HL-60/S4 treated with retinoic acid at 250 ng/mL for 4 days and 3 days (cell line): ENCODE results near the gene OGDH.

ENCODE experiments used
- in situ Hi-C: fragments of 300-500 bp; cut with MboI; formaldehyde crosslinking; loops from 2 replicates; pipeline ENCODE4 v1.7.0; 2022; ENCODE audit warnings: low sequenced_read_pairs

The OGDH gene

GRCh38 chr7:44664780-44665461 lies 58.5 kb downstream of the OGDH start:
- in situ Hi-C loops = no loop called here

DNA sequence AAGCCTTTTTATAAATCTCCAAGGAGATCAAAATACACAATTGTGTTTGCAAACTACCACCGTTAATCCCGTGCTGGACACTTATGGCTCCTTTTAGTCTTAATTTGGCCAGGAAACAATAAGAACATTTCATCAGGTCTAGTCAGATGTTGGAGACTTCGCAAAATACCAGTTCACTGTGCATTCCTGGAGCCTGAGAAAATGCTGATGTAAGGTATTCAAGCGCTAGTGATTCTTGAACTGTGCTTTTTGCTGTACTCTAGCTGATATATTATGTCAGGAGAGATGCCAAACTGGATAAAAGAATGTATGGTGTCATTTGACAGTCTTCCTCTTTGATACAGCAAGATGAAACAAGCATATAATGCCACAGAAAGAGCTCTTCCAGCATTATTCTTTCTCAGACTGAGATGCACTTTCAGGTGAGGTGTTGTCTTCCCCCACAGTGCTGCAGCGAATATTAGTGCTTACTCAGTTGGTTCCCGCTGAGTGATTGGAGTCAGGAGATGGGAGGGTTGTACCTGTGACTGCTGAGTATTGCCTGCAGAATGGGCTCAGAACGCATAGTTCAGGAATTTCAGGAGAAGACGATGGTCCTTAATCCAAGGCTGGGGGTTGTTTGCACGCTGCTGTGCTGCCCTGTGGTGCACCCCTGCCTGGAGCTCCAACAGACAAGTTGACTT lies 59.2 kb downstream of the OGDH start:
- in situ Hi-C loops = no loop called here

GRCh38 chr7:44666566-44666965 lies 60.1 kb downstream of the OGDH start:
- in situ Hi-C loops = no loop called here

DNA sequence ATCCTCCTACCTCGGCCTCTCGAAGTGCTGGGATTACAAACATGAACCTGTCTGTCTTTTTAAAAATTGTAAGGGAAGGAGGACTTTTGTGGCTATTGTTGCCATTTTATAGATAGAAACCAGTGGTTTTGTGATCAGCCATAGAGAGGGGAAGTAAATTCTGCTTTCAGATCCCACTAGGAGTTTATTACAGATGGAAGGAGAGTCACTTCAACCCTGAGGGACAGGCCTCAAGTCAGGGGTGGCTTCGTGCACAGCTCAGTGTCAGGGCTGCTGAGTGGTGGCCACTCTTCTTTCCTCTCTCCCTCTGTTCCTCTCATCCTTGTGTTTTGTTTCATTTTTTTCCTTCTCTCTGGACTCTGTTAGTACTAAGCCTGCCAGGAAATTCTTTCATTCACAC lies 60.8 kb downstream of the OGDH start:
- in situ Hi-C loops = no loop called here

DNA sequence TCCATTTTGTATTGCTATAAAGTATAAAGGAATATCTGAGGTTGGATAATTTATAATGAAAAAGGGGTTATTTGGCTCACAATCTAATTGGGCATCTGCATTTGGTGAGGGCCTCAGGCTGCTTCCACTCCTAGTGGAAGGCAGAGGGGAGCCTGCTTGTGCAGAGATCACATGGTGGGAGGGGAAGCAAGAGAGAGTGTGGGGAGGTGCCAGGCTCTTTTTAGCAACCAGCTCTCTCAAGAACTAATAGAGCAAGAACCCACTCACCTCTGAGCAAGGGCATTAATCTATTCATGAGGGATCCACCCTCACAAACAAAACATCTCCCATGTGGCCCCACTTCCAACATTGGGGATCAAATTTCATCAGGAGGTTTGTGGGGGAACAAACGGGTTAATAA lies 64.6 kb downstream of the OGDH start:
- in situ Hi-C loops = no loop called here

DNA sequence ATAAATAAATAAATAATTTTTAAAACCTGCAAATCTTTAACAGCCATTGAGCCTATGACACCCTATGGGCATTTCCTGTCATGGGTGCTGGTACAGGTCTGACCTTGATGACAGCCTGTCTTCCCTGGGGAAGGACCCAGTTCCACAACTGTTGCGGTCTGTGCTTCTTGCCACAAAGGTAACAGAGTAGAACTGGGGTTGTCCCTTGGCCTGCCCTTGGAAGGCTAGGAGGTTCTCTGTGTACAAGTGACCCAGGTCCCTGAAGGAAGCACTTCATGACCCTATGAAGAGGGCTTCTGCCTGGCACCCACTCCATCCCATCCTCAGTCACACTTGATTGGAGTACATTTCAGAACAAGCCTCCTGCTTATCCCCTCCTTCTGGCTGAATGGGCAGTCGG lies 66.9 kb downstream of the OGDH start:
- in situ Hi-C loops = no loop called here

GRCh38 chr7:44673771-44674170 lies 67.3 kb downstream of the OGDH start:
- in situ Hi-C loops = no loop called here

DNA sequence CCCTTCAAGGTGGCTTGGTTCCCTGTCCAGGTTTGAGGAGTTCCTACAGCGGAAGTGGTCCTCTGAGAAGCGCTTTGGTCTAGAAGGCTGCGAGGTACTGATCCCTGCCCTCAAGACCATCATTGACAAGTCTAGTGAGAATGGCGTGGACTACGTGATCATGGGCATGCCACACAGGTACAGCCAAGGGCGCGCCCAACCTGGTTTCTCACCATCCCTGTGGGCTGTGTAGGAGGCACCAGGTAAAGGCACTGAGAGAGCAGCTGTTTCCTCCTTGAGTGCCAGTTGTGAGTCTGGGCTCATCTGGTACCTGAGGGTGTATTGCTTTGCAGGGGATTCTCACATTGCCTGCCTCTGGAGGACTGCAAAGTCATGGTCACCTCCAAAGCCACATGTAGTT lies 68.0 kb downstream of the OGDH start:
- in situ Hi-C loops = no loop called here

DNA sequence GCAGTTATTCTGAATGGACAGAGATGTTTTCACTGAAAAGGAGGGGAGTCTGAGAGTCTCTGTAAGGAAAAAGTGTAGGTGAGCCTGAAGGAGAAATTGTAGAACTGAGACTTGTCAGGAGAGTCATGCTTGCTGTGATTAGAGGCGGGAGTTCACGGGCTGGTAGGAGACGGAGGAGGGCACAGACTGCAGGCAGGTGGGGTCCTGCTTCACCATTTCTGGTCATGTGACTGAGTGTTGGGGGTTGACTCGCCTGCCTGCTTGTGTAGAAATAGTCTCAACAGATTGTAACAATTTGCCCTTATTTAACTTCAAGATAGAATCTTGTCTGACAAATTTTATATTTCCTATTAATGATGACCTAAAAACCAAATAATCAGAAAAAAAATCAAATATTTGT lies 70.3 kb downstream of the OGDH start:
- in situ Hi-C loops = no loop called here

- in situ Hi-C loops = no loop called here
Observed at GRCh38 chr7:44678101-44678470, 71.7 kb downstream of the OGDH start.

DNA sequence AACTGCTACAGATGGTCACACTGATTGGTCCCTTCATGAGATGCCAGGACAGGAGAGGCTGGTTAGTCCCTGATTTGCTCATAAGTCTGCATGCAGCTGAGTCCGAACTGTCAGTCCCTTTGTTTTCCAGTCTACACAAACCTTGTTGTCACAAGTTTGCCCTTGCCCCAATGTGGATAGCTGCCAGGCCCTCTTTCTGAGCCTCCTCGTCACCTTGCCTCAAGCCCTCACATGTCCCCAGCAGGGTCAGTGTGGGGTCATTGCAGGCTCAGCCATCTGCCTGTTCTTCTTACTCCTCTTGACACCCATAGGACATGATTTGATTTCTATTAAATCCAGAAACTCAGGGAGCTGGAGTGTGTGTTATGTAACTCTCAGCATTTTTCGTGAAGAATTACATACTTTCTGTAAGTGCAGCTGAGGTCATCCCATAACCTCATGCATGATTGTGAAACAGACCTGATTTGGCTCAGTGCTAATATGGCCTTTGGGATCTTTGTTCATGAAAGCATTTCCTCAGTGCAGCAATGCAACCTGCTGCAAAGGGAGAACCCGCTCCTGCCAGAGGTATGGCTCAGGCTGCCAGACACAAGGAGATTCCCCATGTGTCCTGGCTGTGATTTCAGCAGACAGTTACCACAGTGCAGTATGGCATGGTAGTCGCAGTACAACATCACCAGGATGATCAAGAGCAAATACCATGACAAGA lies 72.2 kb downstream of the OGDH start:
- in situ Hi-C loops = no loop called here

GRCh38 chr7:44681645-44682044 lies 75.2 kb downstream of the OGDH start:
- in situ Hi-C loops = no loop called here

GRCh38 chr7:44685723-44686122 lies 79.3 kb downstream of the OGDH start:
- in situ Hi-C loops = no loop called here

DNA sequence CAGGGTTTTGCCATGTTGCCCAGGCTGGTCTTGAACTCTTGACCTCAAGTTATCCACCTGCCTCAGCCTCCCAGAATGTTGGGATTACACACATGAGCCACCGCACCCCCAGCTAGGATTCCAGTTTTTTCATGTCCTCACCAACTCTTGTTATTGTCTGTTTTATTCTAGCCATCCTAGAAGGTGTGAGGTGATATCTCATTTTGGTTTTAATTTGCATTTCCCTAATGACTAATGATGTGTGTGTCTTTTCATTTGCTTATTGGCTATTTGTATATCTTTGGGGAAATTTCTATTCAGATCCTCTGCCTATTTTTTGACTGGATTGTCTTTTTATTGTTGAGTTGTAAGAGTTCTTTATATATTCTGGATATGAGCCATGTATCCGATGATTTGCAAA lies 83.0 kb downstream of the OGDH start:
- in situ Hi-C loops = no loop called here

DNA sequence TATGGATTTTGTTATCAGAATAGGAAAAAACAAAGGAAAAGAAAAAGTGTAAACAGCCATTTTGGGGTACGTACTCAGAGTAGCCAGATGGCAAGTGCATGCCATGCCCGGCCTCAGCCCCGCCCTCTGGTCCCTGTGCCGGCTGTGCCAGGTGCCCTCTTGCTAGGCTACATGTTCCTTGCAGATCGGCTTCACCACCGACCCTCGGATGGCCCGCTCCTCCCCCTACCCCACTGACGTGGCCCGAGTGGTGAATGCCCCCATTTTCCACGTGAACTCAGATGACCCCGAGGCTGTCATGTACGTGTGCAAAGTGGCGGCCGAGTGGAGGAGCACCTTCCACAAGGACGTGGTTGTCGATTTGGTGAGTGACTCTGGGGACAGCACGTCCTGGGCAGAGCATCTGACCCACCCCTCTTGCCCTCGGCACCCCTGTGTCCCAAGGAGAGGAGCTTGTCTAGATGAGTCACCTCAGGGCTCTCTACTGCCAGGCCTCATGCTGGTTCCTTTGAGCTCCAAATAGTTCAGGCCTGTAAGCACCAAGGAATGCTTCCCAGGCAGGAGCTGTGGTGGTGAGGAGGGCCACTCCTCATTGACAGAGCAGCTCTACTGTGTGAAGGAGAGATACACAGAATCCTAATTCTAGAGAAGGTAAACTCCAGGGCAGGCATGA lies 87.3 kb downstream of the OGDH start:
- in situ Hi-C loops = no loop called here

DNA sequence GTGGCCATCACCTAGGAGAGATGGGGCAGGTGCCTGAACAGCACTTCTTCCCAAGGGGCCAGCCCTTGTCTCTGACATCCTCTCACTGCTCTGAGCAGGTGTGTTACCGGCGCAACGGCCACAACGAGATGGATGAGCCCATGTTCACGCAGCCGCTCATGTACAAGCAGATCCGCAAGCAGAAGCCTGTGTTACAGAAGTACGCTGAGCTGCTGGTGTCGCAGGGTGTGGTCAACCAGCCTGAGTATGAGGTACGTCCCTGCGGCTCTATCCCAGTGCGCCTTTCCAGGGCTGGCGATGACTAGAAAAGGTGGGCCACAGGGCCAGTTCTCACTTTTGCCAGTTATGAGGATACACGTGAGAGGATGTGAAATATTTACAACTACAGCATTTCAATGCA lies 87.9 kb downstream of the OGDH start:
- in situ Hi-C loops = no loop called here

DNA sequence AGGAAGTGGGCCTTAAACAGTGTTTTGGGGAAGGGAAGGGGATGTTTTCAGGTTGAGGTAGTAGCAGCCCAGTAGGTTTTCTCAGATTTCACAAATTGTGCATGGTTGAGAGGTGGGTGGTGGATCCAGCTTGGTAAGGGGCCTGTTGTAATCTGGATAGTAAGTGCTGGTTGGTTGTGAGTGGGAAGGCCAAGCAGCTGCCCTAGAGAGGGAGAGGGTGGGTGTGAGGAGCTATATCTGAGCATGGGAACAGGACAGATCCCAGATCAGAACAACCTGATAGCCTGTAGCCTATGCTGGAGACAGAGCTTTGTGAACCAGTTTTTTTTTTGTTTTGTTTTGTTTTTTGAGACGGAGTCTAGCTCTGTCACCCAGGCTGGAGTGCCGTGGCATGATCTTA lies 88.3 kb downstream of the OGDH start:
- in situ Hi-C loops = no loop called here

GRCh38 chr7:44695756-44696155 lies 89.3 kb downstream of the OGDH start:
- in situ Hi-C loops = no loop called here

DNA sequence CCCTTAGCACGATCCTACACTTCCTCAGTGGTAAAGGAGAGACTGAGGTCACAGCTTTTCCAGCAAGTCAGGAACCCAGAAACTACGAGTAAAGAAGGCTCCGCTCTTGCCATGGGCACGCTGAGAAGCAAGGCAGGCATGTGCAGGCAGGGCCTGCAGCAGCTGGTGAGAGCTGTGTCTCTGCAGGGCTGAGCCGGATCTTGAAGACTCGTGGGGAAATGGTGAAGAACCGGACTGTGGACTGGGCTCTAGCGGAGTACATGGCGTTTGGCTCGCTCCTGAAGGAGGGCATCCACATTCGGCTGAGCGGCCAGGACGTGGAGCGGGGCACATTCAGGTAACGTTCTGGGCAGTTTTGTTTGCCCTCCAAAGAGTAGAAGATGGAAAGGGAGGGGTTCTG lies 90.3 kb downstream of the OGDH start:
- in situ Hi-C loops = no loop called here

DNA sequence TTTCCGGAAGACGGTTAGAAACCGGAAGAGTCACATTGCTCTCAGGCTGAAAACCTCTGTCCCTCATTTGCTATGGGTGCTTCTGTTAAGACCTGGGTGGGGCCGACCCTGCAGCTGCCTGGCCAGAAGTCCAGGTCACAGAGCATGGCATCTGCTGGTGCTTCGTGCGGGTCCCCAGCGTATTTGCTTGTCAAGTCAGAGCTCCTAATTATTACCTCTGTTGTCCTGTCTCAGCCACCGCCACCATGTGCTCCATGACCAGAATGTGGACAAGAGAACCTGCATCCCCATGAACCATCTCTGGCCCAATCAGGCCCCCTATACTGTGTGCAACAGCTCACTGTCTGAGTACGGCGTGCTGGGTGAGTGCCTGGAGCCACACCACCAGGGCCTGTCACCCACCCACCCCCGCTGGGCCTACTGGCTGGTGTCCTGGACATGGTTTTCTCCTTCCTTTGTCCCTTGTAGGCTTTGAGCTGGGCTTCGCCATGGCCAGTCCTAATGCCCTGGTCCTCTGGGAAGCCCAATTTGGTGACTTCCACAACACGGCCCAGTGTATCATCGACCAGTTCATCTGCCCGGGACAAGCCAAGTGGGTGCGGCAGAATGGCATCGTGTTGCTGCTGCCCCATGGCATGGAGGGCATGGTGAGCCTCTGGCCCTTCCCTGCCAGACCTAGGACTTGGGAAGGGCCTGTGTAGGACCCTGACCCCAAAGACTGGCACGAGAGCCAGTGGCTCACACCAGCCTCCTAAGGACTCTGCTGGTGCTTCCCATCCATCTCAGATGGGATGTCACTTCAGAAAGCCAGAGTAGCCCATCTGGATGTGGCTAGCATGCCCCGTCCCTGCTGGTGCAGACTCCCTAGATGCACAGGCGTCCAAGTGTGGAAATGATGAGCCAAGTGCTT lies 91.0 kb downstream of the OGDH start:
- in situ Hi-C loops = no loop called here
